ENCODE data around the gene RAB7A.

The RAB7A gene

DNA sequence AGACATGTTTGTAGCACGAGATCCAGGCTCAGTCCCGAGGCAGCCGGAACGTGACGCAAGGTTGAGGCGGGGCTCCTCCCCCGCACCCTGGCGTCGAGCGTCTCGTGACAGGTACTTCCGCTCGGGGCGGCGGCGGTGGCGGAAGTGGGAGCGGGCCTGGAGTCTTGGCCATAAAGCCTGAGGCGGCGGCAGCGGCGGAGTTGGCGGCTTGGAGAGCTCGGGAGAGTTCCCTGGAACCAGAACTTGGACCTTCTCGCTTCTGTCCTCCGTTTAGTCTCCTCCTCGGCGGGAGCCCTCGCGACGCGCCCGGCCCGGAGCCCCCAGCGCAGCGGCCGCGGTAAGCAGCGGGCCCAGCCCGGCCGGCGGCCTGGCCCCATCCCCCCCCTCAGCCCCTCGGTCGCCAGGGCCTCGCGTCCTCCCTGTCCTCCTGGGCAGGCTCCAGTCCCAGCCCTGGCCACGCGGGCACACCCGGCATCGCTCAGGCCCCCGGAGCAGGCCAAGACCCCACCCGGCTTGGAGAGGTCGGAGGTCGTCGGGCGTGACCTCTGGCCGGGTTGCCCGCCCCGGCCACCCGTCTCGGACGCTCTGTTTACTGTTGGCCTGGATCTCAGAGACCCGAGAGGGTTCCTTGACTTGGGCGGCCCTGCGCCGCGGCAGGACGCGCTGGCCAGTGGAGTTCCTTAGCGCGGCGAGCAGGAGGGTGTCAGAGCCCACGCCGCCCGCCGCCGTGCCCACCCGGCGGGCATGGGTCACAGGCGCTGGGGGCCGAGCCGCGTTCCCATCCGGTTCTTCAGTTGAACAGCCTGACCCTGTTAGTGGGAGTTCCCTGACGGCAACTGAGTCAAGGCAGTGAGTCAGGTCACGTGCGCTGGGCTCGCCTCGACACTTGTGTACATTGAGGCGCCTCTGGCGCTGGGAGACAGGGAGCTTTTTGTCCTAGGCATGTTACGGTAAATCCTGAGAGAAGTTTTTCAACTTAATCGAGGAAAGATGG, at the start of gene RAB7A:
Gene RAB7A, plus strand, starts transcription at position 161 of the 994 bp plus-strand sequence. CDS start 69,185 bp downstream, outside the sequence.
- DNase-seq = peak; percentile 99

DNA sequence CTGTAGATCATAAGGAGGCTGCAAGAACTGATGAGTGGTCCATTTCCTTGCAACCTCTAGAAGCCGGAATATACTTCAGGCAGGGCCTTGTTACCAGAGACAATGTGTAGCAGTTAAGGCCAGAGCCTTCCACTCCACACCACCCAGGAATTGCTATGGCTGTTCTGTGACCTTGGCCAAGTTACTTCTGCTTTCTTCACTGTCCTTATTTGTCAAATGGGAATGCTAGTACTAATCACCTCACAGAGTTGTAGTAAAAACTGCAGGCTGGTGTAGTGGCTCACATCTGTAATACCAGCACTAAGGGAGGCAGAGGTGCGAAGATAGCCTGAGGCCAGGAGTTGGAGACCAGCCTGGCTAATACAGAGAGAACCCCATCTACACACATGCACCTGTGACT, 46.6 kb upstream of the RAB7A start:
- DNase-seq = no peak

DNA sequence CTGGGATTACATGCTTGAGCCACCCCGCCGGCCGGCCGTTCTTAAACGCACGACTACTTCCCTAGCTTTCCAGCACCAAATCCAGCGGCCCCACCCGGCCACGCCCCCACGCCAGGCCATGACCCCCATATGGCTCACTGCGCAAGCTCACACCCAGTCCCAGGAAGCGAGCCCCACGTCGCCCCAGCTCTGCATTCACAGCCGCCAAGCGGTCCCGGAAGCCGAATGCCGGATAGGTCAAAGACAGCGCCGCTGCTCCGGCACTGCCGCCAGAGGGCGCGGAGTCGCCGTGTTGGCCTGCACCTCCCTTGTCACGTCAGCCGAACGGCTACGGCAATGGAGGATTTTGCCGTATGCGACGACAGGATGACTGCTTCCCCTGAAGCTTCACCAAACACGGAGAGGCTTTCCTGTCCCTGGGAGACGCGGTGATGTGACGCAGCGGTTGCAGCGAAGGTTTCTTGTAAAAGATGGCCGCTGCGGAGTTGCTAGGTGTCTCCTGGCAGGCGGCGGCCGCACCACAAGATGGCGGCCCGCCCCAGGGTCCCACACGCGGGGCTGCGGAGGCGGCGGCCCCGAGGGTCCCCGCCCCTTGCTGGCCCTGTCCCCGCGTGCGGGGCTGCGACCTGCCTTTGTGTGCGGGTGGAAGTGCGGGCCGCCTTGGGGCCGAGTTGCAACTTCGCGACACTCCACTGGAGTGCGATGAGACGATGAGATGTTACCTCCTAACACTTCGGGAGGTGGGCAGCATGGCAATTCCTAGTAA, 45.2 kb upstream of the RAB7A start:
- peak; percentile 98 for DNase-seq

DNA sequence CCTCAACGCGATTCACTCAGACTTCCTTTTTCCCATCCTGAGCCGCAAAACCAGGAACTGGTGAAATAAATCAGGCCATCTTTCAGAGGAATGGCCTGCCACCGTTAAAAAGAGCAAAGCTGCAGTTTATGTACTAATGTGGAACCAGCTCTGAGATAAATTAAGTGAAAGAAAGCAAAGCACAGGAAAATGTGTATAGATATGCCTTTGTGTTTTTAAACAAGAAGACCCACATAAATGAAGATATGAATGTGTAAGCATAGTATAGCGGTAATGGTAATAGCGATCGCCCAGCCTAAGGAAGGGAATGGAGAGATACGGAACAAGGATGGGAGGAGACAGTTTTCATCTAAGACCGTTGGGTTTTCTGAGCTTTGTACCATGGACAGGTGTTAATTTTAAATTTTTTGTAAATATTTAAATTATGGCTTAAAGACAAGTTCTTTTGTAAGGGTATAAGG, 44.6 kb upstream of the RAB7A start:
- peak; percentile 75 for DNase-seq

DNA sequence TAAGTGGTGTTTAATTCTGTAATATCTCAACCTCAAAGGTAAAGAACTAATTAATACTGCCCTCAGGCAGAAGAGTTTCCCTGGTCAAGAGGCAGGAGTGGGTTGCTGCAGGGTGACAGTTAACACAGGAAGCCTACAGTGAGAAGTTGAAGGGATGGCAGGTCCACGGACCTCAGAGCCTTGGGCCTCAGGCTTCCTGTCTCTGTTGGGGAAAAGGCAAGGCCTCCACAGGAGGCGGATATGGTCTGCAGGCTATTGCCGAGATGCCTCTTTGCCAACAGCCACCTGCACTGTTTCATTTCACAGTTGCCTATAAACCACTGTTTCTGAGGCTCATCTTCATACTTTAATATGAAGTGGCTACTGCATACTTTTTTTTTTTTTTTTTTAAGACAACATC, 42.0 kb upstream of the RAB7A start:
- DNase-seq = no peak

DNA sequence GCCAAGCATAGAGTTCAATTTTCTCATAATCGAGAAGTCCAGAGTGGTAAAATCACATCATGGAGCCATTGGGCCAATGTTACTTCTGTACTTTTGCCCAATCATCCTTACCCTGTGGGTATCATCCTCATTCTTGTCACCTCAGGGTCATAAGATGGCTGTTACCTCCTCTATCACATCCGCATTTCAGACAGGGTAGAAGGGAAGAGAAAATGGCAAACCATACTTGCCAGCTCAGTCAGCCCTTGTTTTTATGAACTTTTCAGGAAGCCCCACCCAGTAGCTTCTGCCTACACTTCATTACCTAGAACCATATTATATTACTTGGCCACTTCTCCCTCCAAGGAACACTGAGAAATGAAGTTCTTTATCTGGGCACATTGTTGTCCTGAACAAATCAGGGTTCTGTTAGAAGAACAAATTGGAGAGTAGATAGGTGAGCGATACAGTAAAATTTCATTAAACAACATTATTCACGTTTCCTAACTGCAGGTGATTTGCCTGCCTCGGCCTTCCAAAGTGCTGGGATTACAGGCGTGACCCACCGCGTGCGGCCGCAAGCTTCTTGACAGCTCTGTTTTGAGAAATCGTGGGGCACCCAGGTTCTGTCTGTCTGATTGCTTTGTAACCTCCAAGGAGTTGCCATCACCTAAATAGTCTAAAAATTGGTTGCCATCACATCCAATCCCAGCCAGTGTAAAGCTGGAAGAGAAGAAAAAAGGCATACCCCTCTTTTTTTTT, 40.8 kb upstream of the RAB7A start:
- DNase-seq = no peak

DNA sequence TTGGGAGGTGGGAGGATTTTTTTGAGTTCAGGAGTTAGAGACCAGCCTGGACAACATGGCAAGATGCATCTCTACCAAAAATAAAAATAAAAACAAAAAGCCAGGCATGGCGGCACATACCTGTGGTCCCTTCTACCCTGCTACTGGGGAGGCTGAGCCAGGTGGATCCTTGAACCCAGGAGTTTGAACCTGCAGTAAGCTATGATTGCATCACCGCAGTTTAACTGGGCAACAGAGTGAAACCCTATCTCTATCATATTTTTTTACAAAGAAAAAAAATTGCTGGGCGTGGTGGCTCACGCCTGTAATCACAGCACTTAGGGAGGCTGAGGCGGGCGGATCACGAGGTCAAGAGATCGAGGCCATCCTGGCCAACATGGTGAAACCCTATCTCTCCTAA, 39.5 kb upstream of the RAB7A start:
- DNase-seq = no peak

DNA sequence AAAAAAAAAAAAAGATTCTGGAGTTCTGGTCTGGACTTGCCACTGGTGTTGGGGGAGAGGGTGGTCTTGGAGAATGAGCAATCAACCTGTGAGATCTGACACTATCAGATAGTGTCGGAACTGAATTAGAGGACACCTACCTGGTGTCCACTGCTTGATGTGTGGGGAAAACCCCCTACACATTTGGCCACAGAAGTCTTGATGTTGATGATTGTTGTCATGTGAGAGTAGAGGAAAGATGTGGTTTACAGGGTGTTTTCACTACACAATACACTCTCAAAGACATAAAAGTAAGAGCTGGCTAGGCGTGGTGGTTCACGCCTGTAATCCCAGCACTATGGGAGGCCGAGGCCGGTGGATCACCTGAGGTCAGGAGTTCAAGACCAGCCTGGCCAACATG, 36.9 kb upstream of the RAB7A start:
- DNase-seq = no peak

DNA sequence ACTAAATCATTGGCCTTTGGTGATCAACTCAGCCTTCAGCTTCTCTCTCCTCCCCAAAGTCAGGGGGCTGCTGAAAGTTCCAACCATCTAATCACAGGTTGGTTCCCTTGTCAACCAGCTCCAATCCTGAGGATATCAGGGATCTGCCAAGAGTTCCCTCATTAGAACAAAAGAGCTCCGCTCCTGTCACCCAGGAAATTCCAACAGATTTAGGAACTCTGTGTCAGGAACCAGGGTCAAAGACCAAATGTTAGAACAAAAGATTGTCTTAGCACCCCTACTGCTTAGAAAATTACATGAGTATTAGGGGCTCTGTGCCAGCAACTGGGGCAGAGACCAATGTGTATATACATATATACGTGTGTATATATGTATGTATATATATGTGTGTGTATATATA, 32.3 kb upstream of the RAB7A start:
- no peak for DNase-seq

DNA sequence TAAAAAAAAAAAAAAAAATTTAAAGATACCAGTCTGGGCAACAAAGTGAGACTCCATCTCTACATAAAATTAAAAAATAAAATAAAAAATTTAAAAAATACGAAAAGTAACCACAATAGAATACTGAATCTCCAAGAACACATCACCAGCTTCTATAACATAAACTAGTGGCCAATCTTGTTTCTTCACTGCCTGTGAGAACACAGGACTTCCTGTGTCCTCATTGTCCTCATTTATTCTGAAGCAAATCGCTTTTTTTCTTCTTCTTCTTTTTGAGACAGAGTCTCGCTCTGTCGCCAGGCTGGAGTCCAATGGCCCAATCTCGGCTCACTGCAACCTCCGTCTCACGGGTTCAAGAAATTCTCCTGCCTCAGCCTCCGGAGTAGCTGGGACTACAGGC, 28.6 kb upstream of the RAB7A start:
- DNase-seq = no peak

DNA sequence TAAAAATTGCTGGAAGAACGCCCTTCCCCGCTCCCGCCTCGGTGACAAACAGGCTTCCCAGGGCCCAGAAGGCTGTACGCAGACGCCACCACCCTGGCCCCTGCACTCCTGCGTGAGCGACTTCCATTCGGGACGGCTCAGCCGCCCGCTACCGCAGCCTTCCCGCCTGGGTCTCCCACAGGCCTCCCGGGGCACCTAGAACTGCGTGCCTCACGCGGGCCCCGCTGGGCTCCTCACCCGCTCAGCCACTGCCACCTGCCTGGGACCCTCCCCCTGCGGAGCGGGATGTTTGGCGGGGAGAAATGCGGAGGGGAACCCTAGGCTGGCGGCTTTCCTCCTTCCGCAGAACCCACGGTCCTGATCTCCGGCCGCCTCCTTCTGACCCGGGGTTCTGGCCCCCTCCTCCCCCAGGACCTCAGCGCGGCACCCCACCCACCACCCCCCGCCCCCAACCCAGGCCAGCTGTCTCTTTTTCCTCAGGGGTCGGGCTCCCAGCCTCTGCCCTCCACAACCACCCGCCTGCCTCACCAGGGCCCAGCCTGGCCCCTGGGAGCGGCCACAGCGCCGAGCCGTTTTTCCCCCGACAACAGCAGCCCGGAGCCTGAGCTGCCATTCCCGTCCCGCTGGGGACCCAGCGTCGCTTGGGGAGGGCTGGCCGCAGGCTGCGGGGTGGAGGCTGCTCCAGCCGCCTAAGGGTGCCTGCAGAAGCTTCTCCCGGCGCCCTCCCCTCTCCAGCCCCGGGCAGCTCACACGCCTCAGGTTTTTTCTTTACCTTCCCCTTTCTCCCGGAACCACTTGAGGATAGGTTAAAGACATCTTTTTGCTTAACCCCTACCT, 27.6 kb upstream of the RAB7A start:
- DNase-seq = peak; percentile 43

DNA sequence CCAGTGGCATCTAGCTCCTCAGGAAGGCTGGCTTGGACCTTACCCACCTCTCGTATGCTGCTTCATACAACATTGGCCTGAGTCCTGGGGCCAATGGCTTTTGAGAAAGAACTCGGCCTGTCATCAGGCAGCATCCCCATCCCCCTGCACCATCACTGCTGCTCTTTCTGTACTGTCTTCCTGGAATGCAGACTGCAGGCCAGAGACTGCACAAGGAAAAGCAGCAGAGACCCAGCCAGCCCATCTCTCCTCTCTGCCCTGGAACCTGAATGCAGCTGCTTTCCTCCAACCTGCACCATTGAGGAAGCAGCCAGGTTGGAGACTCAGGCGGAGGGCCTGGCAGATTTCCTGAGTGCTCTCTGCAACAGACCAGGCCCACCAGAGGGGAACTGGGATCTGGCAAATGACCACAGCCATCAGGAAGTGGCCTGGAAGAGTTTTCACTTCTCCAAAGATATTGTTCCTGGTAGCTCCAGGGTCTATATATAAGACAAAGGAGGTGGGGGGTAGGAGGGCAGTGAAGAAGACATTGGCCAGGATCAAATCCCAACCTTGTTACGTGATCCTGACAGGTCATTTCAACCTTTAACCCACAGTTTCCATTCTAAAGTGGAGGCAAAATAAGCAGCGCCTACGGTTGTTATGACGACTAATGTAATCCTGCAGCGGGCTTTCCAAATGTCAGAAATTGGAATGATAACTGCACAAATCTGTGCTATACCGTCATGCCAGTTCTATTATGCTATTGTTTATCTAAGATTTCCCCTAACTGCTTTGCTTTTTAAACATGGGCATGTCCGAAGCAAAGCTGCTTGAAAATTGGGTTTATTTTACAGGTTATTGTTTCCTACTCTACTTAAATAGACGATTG, 24.4 kb upstream of the RAB7A start:
- no peak for DNase-seq

DNA sequence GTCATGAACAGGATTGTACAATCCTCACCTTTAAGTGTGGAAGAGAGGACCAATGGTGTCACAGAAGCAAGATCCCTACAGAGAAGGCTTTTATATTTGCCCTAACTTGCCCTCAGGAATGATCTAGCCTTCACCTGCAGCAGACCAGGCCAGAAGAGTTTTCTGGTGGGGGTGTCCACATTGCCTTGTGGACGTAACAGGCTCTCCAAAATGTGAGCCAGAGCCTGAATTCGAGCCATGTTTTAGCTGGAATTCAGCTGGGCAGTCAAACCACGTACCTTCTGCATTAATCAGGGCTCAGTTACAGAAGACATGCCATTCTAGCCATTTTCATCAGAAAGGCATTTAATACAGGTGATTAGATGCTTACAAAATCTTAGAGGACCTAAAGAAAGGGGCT, 23.6 kb upstream of the RAB7A start:
- no peak for DNase-seq

DNA sequence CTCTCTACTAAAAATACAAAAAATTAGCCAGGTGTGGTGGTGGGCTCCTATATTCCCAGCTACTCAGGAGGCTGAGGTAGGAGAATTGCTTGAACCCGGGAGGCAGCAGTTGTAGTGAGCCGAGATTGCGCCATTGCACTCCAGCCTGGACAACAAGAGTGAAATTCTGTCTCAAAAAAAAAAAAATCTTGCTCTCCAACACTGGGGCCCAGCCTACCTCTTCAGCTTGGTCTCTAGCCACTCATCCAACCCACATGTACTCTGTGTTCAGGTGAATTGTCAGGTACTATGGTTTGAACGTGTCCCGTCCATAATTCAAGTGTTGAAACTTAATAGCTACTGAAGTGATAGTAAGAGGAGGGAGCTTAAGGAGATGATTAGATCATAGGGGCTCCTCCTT, 22.4 kb upstream of the RAB7A start:
- no peak for DNase-seq

DNA sequence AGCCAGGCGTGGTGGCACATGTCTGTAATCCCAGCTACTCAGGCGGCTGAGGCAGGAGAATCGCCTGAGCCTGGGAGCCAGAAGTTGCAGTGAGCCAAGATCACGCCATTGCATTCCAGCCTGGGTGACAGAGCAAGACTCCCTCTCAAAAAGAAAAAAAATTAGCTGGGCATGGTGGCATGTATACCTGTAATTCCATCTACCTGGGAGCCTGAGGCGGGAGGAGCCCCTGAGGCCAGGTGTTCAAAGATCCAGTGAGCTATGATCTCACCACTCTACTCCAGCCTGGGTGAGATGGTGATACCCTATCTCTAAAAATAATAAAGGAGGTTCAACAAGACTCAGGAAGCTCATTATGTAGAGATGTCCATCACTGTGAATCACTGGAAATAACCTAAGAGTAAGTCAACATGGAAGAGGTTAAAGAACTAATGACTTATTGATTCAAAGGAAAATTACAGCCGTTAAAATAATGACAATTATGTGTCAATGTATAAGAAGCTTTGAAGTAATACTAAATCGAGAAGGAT, 19.8 kb upstream of the RAB7A start:
- DNase-seq = no peak

DNA sequence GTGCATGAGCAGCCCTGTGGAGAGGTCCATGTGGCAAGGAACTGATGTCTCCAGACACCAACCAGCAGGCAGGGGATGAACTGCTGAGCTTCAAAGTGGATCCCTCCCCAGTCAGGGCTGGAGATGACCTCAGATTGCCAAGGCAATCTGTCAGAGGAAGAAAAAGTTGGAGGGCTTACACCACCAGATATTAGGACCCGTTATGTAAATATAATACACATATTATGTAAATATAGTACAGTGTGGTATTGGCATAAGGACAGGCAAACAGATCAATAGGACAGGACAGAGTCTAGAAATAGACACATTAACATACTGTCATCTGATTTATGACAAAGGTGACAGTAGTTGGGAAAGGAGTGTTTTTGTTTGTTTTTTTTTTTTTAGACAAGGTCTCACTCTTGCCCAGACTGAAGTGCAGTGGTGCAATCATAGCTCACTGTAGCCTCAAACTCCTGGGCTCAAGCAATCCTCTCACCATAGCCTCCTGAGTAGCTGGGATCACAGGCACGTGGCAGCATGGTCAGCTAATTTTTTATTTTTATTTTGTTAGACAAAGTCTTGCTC, 18.0 kb upstream of the RAB7A start:
- no peak for DNase-seq

DNA sequence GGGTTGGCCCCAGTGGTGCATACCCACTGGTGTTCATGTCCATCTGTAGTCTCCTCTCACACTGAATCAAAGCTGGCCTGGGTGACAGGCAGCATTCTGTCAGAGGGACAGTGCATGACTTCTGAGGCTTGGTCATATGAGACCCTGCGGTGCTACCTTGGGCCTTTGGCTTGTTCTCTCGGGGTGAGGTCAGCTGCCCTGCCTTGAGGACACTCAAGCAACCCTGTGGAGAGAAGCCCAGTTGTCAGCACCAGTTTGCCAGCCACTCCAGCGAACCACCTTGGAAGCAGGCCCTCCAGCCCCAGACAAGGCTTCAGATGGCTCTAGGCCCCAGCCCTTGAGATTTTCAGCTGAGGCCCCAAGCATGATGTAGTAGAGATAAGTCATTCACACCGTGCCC, 16.9 kb upstream of the RAB7A start:
- DNase-seq = no peak

DNA sequence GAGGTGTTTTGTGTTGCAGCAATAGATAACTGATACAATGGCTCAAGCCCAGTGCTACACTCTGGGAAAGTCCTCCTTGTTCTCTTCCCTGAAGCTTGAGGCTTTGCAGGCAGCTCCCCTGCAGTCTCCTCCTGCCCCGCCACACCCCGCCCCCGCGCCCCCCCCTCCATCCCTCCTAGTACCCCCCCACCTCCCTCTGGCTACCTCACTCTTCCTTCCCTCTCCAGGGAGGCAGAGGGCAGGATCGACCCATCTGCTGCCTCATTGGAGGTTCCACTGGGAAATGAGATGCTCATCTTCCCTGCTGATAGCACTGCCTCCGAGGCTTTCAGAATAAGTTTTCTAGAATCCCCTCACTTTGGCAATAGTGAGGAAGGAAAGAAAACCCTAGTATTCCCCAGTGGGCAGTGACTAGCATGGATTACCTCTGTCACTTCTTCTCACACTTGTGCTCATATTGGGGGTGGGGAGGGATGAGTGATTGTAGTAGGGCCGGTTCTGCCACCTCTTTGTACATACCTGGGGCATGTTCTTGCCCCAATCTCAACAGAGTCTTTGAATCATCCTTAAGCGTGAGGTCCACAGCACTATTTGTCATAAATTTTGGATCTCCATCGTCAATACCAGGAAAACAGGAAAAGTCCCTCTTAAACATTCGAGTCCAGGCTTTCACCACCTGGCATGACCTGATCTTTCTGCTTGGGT, 16.3 kb upstream of the RAB7A start:
- no peak for DNase-seq

DNA sequence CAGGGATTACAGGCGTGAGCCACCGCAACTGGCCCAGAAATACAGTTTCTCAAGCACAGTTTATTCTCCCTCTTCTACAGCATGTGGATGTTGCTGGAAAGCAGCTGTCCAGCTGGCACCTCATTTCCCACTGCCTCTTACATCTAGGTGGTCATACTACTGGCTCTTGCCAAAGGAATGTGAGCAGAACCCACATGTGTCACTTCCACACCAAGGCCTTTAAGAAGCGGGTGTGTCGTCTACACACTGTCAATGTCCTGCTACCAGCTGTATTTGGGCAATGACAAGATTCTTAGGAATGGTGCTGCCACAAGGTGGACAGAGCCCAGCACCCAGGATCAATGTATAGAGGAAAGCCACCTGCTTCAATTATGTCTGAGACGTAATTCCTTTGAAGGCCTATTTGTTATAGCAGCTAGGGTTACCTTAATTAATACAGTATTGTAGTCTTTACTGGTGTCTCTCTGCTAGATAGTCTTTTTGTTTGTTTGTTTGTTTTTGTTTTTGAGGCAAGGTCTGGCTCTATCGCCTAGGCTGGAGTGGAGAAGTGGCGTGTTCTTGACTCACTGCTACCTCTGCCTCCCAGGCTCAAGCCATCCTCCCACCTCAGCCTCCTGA, 15.1 kb upstream of the RAB7A start:
- DNase-seq = no peak

All from midbrain (tissue), 1 donor.